Measurements from ENCODE around the gene FETUB.

- TF ChIP-seq CTCF (IDR thresholded peaks at IDR 0.05; ENCODE audit: insufficient read depth, low read length): no peak
- no peak for TF ChIP-seq POLR2AphosphoS5 (IDR thresholded peaks at IDR 0.05; ENCODE audit: low read depth)
Observed at GRCh38 chr3:186694288-186695032, 54.3 kb downstream of the FETUB start.
